H1 (cell line): ENCODE measurements around the gene NR0B1. TPM values are rescaled to one million over a fixed set of nuclear protein-coding genes. Genes with fewer than 3 reads are reported as not detected.

Source experiments
- CTCF ChIA-PET: fragments of 300-600 bp; sonication (Branson Sonifier 250); formaldehyde crosslinking; loops from one replicate; lab custom pipeline; 2021; ENCODE audit not compliant: partially characterized antibody; lab: Charles Lee
- POLR2A ChIA-PET: fragments of 300-600 bp; sonication (Branson Sonifier 250); formaldehyde crosslinking; loops from one replicate; lab custom pipeline; 2021; ENCODE audit warnings: inconsistent platforms; ENCODE audit not compliant: partially characterized antibody; lab: Charles Lee
- DNase-seq, 2 experiments: peaks; one replicate each; pipeline versions ENCODE4 v3.0.0 to v3.0.0-alpha.2; 2010 to 2022; ENCODE audit warnings: low spot score in 2 of 2, low read depth in 1 of 2, mixed read lengths in 1 of 2
- FAIRE-seq: peaks from 2 replicates; lab custom pipeline; 2011; peaks lifted over from hg19 to GRCh38; lab: Jason Lieb, UNC
- H2AFZ ChIP-seq: 2 replicates; pipeline ENCODE4 v1.8.1; 2012; ENCODE audit warnings: low read length, inconsistent platforms
- H2AK5ac ChIP-seq: 2 replicates; pipeline ENCODE4 v1.6.1; 2013; ENCODE audit warnings: low read depth, low read length
- H2BK120ac ChIP-seq: replicated peaks from 2 replicates; pipeline ENCODE3; 2013; ENCODE audit warnings: low read depth, low read length, inconsistent platforms
- H2BK12ac ChIP-seq: 2 replicates; pipeline ENCODE4 v1.6.1; 2013; ENCODE audit warnings: low read depth, low read length
- H2BK15ac ChIP-seq: 2 replicates; pipeline ENCODE4 v1.6.1; 2013; ENCODE audit warnings: low read length
- H2BK20ac ChIP-seq: 2 replicates; pipeline ENCODE4 v1.6.1; 2013; ENCODE audit warnings: low read length
- H2BK5ac ChIP-seq: 2 replicates; pipeline ENCODE4 v1.6.1; 2013; ENCODE audit warnings: low read depth, low read length
- H3K14ac ChIP-seq: 2 replicates; pipeline ENCODE4 v1.6.1; 2013; ENCODE audit warnings: inconsistent platforms; ENCODE audit not compliant: insufficient read length
- H3K18ac ChIP-seq: 2 replicates; pipeline ENCODE4 v1.6.1; 2013; ENCODE audit warnings: low read length; ENCODE audit errors: extremely low read depth
- H3K23ac ChIP-seq: 2 replicates; pipeline ENCODE4 v1.6.1; 2013; ENCODE audit warnings: inconsistent platforms; ENCODE audit not compliant: insufficient read length
- H3K23me2 ChIP-seq: 2 replicates; pipeline ENCODE4 v1.6.1; 2013; ENCODE audit warnings: low read depth, low read length
- H3K27ac ChIP-seq: 2 replicates; pipeline ENCODE4 v1.6.1; 2011; ENCODE audit warnings: low read depth, low read length, inconsistent platforms
- H3K27me3 ChIP-seq, 4 experiments: replicated peaks in 1 of 4; 1 replicate in 1 of 4; 2 replicates in 3 of 4; pipeline versions ENCODE4 v1.6.1 to v1.8.1; 2011 to 2013; ENCODE audit warnings: low read length in 3 of 4, mild to moderate bottlenecking in 3 of 4, inconsistent platforms in 2 of 4, mixed read lengths in 2 of 4, moderate library complexity in 1 of 4; ENCODE audit not compliant: control insufficient read depth in 3 of 4, insufficient read depth in 3 of 4; ENCODE audit errors: extremely low read depth in 1 of 4
- H3K36me3 ChIP-seq, 4 experiments: 2 replicates each; pipeline versions ENCODE4 v1.6.1 to v1.8.1; 2011 to 2013; ENCODE audit warnings: mild to moderate bottlenecking in 4 of 4, low read length in 3 of 4, moderate library complexity in 2 of 4, control low read depth in 1 of 4, inconsistent platforms in 1 of 4; ENCODE audit not compliant: insufficient read depth in 4 of 4, control insufficient read depth in 2 of 4
- H3K4ac ChIP-seq: replicated peaks from 2 replicates; pipeline ENCODE3; 2013; ENCODE audit warnings: low read length, low read depth, mixed read lengths, inconsistent platforms; ENCODE audit not compliant: insufficient read length
- H3K4me1 ChIP-seq, 4 experiments: replicated peaks in 1 of 4; 1 replicate in 1 of 4; 2 replicates in 3 of 4; pipeline versions ENCODE4 v1.6.1 to v1.8.1; 2011 to 2013; ENCODE audit warnings: low read length in 3 of 4, inconsistent platforms in 2 of 4, mixed read lengths in 1 of 4; ENCODE audit not compliant: insufficient read depth in 4 of 4, control insufficient read depth in 3 of 4
- H3K4me2 ChIP-seq, 2 experiments: 2 replicates each; pipeline versions ENCODE4 v1.6.1 to v1.8.1; 2011 to 2013; ENCODE audit warnings: low read depth in 2 of 2, low read length in 2 of 2, control low read depth in 1 of 2, inconsistent platforms in 1 of 2, mild to moderate bottlenecking in 1 of 2; ENCODE audit not compliant: insufficient read depth in 1 of 2
- H3K4me3 ChIP-seq, 4 experiments: fragments of 200-600, 300-600 bp in 1 of 4; sonication (generic), shearing (Covaris generic), sonication (Bioruptor Twin) in 1 of 4; 2 replicates each; pipeline versions ENCODE4 v1.5.1 to v1.8.1; 2011 to 2016; ENCODE audit warnings: low read length in 4 of 4, low read depth in 3 of 4, control low read depth in 2 of 4, inconsistent platforms in 2 of 4, mild to moderate bottlenecking in 2 of 4, mixed read lengths in 1 of 4, moderate library complexity in 1 of 4; ENCODE audit not compliant: insufficient read depth in 2 of 4; ENCODE audit errors: extremely low read depth in 1 of 4
- H3K56ac ChIP-seq: replicated peaks from 2 replicates; pipeline ENCODE3; 2013; ENCODE audit warnings: low read depth, mild to moderate bottlenecking, mixed read lengths, low read length, inconsistent platforms; ENCODE audit not compliant: insufficient read length
- H3K79me1 ChIP-seq: 2 replicates; pipeline ENCODE4 v1.6.1; 2013; ENCODE audit warnings: low read depth, low read length, control low read depth
- H3K79me2 ChIP-seq, 2 experiments: 2 replicates each; pipeline versions ENCODE4 v1.6.1 to v1.8.1; 2012 to 2013; ENCODE audit warnings: low read length in 2 of 2, mild to moderate bottlenecking in 2 of 2, inconsistent platforms in 1 of 2; ENCODE audit not compliant: insufficient read depth in 2 of 2, control insufficient read depth in 1 of 2
- H3K9ac ChIP-seq, 4 experiments: replicated peaks in 1 of 4; 1 replicate in 1 of 4; 2 replicates in 3 of 4; pipeline versions ENCODE4 v1.6.1 to v1.8.1; 2011 to 2013; ENCODE audit warnings: low read depth in 3 of 4, low read length in 3 of 4, control low read depth in 2 of 4, mild to moderate bottlenecking in 2 of 4, moderate library complexity in 2 of 4, inconsistent platforms in 1 of 4; ENCODE audit errors: extremely low read depth in 1 of 4
- H3K9me3 ChIP-seq, 2 experiments: 2 replicates each; pipeline versions ENCODE4 v1.6.1 to v1.8.1; 2012 to 2013; ENCODE audit warnings: mild to moderate bottlenecking in 2 of 2, moderate library complexity in 2 of 2, control low read depth in 1 of 2, inconsistent platforms in 1 of 2, low read depth in 1 of 2, low read length in 1 of 2, mixed read lengths in 1 of 2; ENCODE audit not compliant: insufficient read depth in 2 of 2
- H4K20me1 ChIP-seq, 2 experiments: replicated peaks in 1 of 2; 2 replicates each; pipeline versions ENCODE3 to v1.8.1; 2011 to 2013; ENCODE audit warnings: inconsistent platforms in 2 of 2, low read length in 2 of 2, mild to moderate bottlenecking in 1 of 2; ENCODE audit not compliant: insufficient read depth in 2 of 2, control insufficient read depth in 1 of 2
- H4K5ac ChIP-seq: 2 replicates; pipeline ENCODE4 v1.6.1; 2013; ENCODE audit warnings: low read length, low read depth, mixed read lengths, inconsistent platforms; ENCODE audit not compliant: insufficient read length
- H4K8ac ChIP-seq: 2 replicates; pipeline ENCODE4 v1.8.0; 2013; ENCODE audit warnings: mild to moderate bottlenecking, moderate library complexity, low read length, inconsistent platforms; ENCODE audit not compliant: insufficient read depth; ENCODE audit errors: extremely low read depth
- H4K91ac ChIP-seq: replicated peaks from 2 replicates; pipeline ENCODE3; 2013; ENCODE audit warnings: low read length, mixed read lengths, inconsistent platforms; ENCODE audit not compliant: insufficient read length
- BCL11A ChIP-seq, 2 experiments: IDR thresholded peaks; one replicate each; pipeline ENCODE4 v1.6.1; 2011; ENCODE audit warnings: low read depth in 2 of 2, low read length in 2 of 2, mild to moderate bottlenecking in 2 of 2
- SIRT6 ChIP-seq: IDR thresholded peaks from one replicate; pipeline ENCODE4 v1.7.1; 2012; ENCODE audit warnings: low read length, inconsistent platforms
- WGBS, 2 experiments: shearing (Covaris generic) in 1 of 2; methylation state at CpG; one replicate each; pipeline versions ENCODE4 v1.1.6 to v1.1.7; 2013 to 2015; ENCODE audit warnings: low lambda C conversion rate in 2 of 2, mixed read lengths in 2 of 2, inconsistent platforms in 1 of 2, low coverage in 1 of 2, missing lambda C conversion rate in 1 of 2; ENCODE audit not compliant: insufficient replicate concordance in 2 of 2, insufficient coverage in 1 of 2, insufficient read length in 1 of 2; ENCODE audit errors: extremely low coverage in 1 of 2, missing lambda C conversion rate in 1 of 2; 5-methylcytosine and 5-hydroxymethylcytosine counted together
- polyA plus RNA-seq, 7 experiments: library from polyadenylated mRNA; depleted of rRNA in 3 of 7; stranded (reverse) in 5 of 7; unstranded in 2 of 7; fragments of >200 nt in 5 of 7; fragments of 200-250 nt in 2 of 7; gene quantifications; 1 replicate in 5 of 7; 2 replicates in 1 of 7; 4 replicates in 1 of 7; pipeline versions ENCODE4 v1.2.1 to v1.2.3, GENCODE V29; 2011 to 2013; ENCODE audit warnings: missing spikeins in 2 of 7, mixed read lengths in 2 of 7
- total RNA-seq: library from RNA; stranded (reverse); fragmentation: NEBNext Ultra II Directional; extraction: Animal tissue kit (Norgen Biotek cat#: 25700); gene quantifications from 2 replicates; pipeline ENCODE4 v1.2.1, GENCODE V29; 2021

NR0B1 gene
- total and polyA plus RNA-seq, 2 of the 8 experiments (the other 6 are each of a cell fraction or from before 2014, with no cell fraction given), result 0.24 to 0.26 TPM

- 90% methylated on average over 5 of the region's 5 CpGs; no CpG with 5 or more reads in 1 of the 2 experiments for WGBS, 2 experiments
- H3K27ac ChIP-seq, result no peak overlapping the region
- no peak overlapping the region for H2BK15ac ChIP-seq
- H3K56ac ChIP-seq, result no peak overlapping the region
- H3K14ac ChIP-seq, result no peak overlapping the region
- no peaks in the 10 kb centered on the region for H4K20me1 ChIP-seq
- peaks cover 0 to under 1% (median 0%) of the 10 kb centered on the region in 4 experiments; a peak in 1 of 7 replicates for H3K4me1 ChIP-seq
- TF ChIP-seq SIRT6 (no peak), BCL11A (IDR thresholded peaks at IDR 0.05; ENCODE audit: low read depth in 2 of 2, low read length in 2 of 2) (no peak)
- no peaks in the 10 kb centered on the region for H3K79me2 ChIP-seq
- no peak overlapping the region for H2BK5ac ChIP-seq
- H2BK120ac ChIP-seq, result no peak overlapping the region
- no peak overlapping the region for H4K5ac ChIP-seq
- no peaks in the 10 kb centered on the region for H3K27me3 ChIP-seq
- FAIRE-seq (no peak), DNase-seq (no peak)
- H2BK20ac ChIP-seq, result no peak overlapping the region
- no peak overlapping the region for H2AFZ ChIP-seq
- no peak overlapping the region for H4K91ac ChIP-seq
- H3K9ac ChIP-seq, result no peak overlapping the region
- H3K4me3 ChIP-seq, result no peak overlapping the region
- H3K36me3 ChIP-seq, result no peaks in the 10 kb centered on the region
- ChIA-PET CTCF (no interaction called here), POLR2A (no interaction called here)
- no peak overlapping the region for H3K4me2 ChIP-seq
- H2BK12ac ChIP-seq, result no peak overlapping the region
- no peaks in the 10 kb centered on the region; a peak in 1 of 4 replicates for H3K9me3 ChIP-seq
- H2AK5ac ChIP-seq, result no peak overlapping the region
- H3K79me1 ChIP-seq, result no peaks in the 10 kb centered on the region
- no peaks in the 10 kb centered on the region for H3K23me2 ChIP-seq
- no peak overlapping the region for H3K4ac ChIP-seq
- no peak overlapping the region for H4K8ac ChIP-seq
- H3K23ac ChIP-seq, result no peak overlapping the region
- no peak overlapping the region for H3K18ac ChIP-seq
Measured at GRCh38 chrX:30296408-30297254, 12.6 kb downstream of the NR0B1 start.
